Measurements from ENCODE around the gene L3MBTL4. TPM values are rescaled to one million over a fixed set of nuclear protein-coding genes. Genes with fewer than 3 reads are reported as not detected.
"Not testable (repeated sequence)": the region's sequence is repeated elsewhere in the genome, so short reads cannot be mapped to it uniquely, and the experiment has no call there.

L3MBTL4 gene
- total RNA-seq, 1 experiment from 2014 or later: not detected

DNA sequence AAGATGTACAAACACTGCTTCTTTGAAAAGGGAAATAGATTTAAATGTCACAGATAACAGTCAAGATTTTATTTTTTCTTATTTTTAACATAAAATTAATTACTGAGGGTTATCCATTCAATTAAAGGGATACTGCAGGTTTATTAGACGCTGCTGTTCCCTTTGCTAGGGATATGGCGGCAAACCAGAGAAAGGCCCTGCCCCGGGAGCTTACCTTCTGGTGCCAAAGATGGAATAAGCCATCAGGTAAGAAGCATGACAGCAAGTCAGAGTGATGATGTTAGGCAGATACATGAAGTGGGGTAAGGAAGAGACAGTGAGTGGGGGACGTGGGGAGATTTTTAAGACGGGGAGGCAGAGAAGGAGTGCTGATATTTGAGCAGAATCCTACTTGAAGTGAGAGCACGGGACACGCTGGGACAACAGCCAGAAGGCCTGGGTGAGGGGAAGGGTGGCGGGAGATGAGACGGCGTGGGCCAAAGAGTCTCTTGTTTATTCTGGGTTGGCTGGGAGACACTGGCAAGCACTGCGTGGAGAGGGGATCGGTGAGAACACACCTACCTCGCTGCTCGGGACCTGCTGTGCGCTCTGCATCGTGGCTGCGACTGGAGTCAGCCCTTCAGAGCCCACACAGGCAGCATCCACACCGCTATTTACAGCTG is 268.9 kb downstream of the L3MBTL4 start:
- DNase-seq: no peak
- no peaks in the 10 kb centered on the region for H3K36me3 ChIP-seq
- H3K4me3 ChIP-seq: no peak overlapping the region

GRCh38 chr18:6139007-6139406 is 275.7 kb downstream of the L3MBTL4 start:
- no peaks in the 10 kb centered on the region for H3K9me3 ChIP-seq (replicated peaks)
- no peak overlapping the region for H3K4me3 ChIP-seq
- no peaks in the 10 kb centered on the region for H3K36me3 ChIP-seq
- no peaks in the 10 kb centered on the region for H3K27me3 ChIP-seq
- DNase-seq: no peak
- H3K4me1 ChIP-seq: no peaks in the 10 kb centered on the region
- H3K27ac ChIP-seq: no peak overlapping the region

More for the DNA sequence above, 268.9 kb downstream of the L3MBTL4 start:
- no peaks in the 10 kb centered on the region for H3K27me3 ChIP-seq
- H3K27ac ChIP-seq: no peak overlapping the region
- H3K4me1 ChIP-seq: no peaks in the 10 kb centered on the region
- no peaks in the 10 kb centered on the region for H3K9me3 ChIP-seq (replicated peaks)

GRCh38 chr18:6135901-6136300 is 278.8 kb downstream of the L3MBTL4 start:
- not testable (repeated sequence) for H3K4me1 ChIP-seq; H3K4me3 ChIP-seq; H3K27me3 ChIP-seq; H3K9me3 ChIP-seq (replicated peaks); H3K27ac ChIP-seq; H3K36me3 ChIP-seq; DNase-seq

- not testable (repeated sequence) for H3K4me3 ChIP-seq; H3K4me1 ChIP-seq; H3K36me3 ChIP-seq; H3K27ac ChIP-seq; DNase-seq; H3K9me3 ChIP-seq (replicated peaks); H3K27me3 ChIP-seq
Measured at GRCh38 chr18:6135029-6135428, 279.7 kb downstream of the L3MBTL4 start.

DNA sequence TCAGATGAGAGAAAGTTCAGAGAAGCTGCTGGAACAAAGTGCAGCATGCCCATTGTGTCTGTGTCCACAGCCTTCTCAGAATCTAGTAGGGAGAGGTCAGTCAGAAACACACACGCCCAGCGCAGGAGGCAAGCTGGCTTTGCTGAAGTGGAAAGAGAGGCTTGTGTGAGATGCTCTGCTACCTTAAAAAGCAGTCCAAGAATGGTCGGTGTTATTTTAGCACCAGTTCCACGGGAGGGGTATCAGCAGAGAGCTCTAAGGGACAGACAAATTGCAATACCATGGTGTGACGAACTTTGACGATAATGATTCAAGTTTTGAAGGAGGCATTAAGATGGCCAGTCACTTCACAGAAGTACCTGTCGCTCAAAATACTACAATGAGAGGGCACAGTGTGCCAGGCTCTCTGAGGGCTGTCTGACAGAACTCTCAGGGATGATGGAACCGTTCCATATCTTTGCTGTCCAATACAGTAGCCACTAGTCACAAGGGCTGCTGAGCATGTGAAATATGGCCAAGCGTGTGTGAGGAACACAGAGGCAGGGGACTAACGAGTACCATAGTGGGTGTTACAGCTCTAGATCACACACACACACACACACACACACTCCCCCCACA is 281.9 kb downstream of the L3MBTL4 start:
- no peaks in the 10 kb centered on the region for H3K9me3 ChIP-seq (replicated peaks)
- H3K4me3 ChIP-seq: no peak overlapping the region
- no peaks in the 10 kb centered on the region for H3K27me3 ChIP-seq
- H3K4me1 ChIP-seq: no peaks in the 10 kb centered on the region
- DNase-seq: no peak
- no peak overlapping the region for H3K27ac ChIP-seq
- H3K36me3 ChIP-seq: no peaks in the 10 kb centered on the region

DNA sequence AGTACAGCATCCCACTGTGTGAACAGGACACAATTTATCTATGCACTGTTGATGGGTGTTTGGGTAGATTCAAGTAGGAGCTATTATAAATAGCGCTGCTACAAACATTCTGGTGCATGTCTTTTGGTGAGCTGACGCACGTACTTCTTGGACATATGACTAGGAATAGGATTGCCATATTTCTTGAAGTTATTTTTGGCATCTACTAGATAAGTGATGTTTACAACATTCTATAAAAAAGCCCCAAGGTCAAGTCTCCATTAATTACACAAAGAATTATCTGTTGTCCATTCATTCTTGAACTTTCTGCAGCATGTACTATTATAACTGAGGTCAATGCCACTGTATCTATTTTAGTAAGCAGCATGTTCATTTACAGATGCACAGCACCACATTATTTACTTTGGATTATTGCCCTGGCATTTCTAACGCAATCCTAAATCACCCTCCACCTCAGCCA is 293.9 kb downstream of the L3MBTL4 start:
- DNase-seq: no peak
- Histone ChIP-seq H3K27ac (no peak overlapping the region), H3K27me3 (no peaks in the 10 kb centered on the region), H3K4me3 (no peak overlapping the region), H3K9me3 (replicated peaks) (no peaks in the 10 kb centered on the region), H3K36me3 (no peaks in the 10 kb centered on the region), H3K4me1 (no peaks in the 10 kb centered on the region)

- Histone ChIP-seq H3K36me3 (no peaks in the 10 kb centered on the region), H3K27ac (no peak overlapping the region), H3K4me3 (no peak overlapping the region), H3K4me1 (no peaks in the 10 kb centered on the region), H3K27me3 (no peaks in the 10 kb centered on the region), H3K9me3 (replicated peaks) (no peaks in the 10 kb centered on the region)
- DNase-seq: no peak
Measured at GRCh38 chr18:6119761-6120160, 294.9 kb downstream of the L3MBTL4 start.

- H3K9me3 ChIP-seq (replicated peaks): no peaks in the 10 kb centered on the region
- no peaks in the 10 kb centered on the region for H3K4me1 ChIP-seq
- H3K4me3 ChIP-seq: no peak overlapping the region
- DNase-seq: no peak
- no peaks in the 10 kb centered on the region for H3K36me3 ChIP-seq
- H3K27ac ChIP-seq: no peak overlapping the region
- H3K27me3 ChIP-seq: no peaks in the 10 kb centered on the region
Measured at GRCh38 chr18:6118080-6118479, 296.6 kb downstream of the L3MBTL4 start.

DNA sequence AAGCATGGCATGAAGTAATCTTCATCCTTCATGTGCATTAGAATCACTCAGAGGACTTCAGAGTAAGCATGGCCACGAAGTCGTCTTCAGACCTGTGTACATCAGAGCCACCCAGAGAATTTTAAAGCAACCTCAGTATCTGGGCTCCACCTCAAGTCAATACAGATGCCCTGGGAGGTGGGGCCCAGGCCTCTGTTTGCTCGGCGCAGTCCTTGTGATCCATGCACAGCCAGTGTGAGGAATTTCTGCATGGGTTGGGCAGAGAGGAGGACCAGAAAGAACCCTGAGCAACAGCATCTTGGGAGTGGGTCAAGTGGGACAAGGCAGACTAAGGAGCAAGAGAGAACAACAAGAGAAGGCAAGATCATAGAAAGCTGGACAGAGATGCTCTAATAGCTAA is 299.0 kb downstream of the L3MBTL4 start:
- H3K4me1 ChIP-seq: no peaks in the 10 kb centered on the region
- H3K27ac ChIP-seq: no peak overlapping the region
- H3K27me3 ChIP-seq: no peaks in the 10 kb centered on the region
- no peaks in the 10 kb centered on the region for H3K36me3 ChIP-seq
- H3K4me3 ChIP-seq: no peak overlapping the region
- DNase-seq: no peak
- no peaks in the 10 kb centered on the region for H3K9me3 ChIP-seq (replicated peaks)

DNA sequence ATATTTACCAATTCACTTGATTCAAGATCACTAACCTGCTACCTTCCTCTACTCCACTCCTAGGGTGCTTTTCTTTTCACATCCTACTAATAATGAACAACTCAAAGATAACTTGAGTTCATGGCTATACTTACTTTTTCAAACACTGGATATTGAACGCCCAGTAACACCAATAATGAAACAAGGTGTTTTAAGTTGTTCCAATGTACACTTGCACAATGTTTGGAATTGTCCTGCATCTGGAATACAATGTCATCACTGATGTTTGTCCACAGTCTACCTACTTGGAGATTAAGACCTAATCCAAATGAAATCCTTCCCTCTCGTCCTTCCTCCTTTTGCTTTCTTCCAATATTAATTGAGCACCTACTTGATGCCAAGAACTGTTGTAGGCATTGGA is 301.1 kb downstream of the L3MBTL4 start:
- DNase-seq: no peak
- no peak overlapping the region for H3K4me3 ChIP-seq
- no peaks in the 10 kb centered on the region for H3K36me3 ChIP-seq
- H3K9me3 ChIP-seq (replicated peaks): no peaks in the 10 kb centered on the region
- H3K4me1 ChIP-seq: no peaks in the 10 kb centered on the region
- H3K27me3 ChIP-seq: no peaks in the 10 kb centered on the region
- H3K27ac ChIP-seq: no peak overlapping the region

- Histone ChIP-seq H3K9me3 (replicated peaks) (no peaks in the 10 kb centered on the region), H3K27me3 (no peaks in the 10 kb centered on the region), H3K36me3 (no peaks in the 10 kb centered on the region), H3K27ac (no peak overlapping the region), H3K4me1 (no peaks in the 10 kb centered on the region), H3K4me3 (no peak overlapping the region)
- DNase-seq: no peak
Measured at GRCh38 chr18:6111726-6112125, 303.0 kb downstream of the L3MBTL4 start.

GRCh38 chr18:6109743-6110142 is 305.0 kb downstream of the L3MBTL4 start:
- no peaks in the 10 kb centered on the region for H3K36me3 ChIP-seq
- H3K27me3 ChIP-seq: no peaks in the 10 kb centered on the region
- H3K27ac ChIP-seq: no peak overlapping the region
- no peaks in the 10 kb centered on the region for H3K4me1 ChIP-seq
- H3K4me3 ChIP-seq: no peak overlapping the region
- no peak for DNase-seq
- no peaks in the 10 kb centered on the region for H3K9me3 ChIP-seq (replicated peaks)

GRCh38 chr18:6107794-6108193 is 306.9 kb downstream of the L3MBTL4 start:
- Histone ChIP-seq H3K9me3 (replicated peaks) (no peaks in the 10 kb centered on the region), H3K27ac (no peak overlapping the region), H3K4me3 (no peak overlapping the region), H3K36me3 (no peaks in the 10 kb centered on the region), H3K4me1 (no peaks in the 10 kb centered on the region), H3K27me3 (no peaks in the 10 kb centered on the region)
- DNase-seq: no peak

DNA sequence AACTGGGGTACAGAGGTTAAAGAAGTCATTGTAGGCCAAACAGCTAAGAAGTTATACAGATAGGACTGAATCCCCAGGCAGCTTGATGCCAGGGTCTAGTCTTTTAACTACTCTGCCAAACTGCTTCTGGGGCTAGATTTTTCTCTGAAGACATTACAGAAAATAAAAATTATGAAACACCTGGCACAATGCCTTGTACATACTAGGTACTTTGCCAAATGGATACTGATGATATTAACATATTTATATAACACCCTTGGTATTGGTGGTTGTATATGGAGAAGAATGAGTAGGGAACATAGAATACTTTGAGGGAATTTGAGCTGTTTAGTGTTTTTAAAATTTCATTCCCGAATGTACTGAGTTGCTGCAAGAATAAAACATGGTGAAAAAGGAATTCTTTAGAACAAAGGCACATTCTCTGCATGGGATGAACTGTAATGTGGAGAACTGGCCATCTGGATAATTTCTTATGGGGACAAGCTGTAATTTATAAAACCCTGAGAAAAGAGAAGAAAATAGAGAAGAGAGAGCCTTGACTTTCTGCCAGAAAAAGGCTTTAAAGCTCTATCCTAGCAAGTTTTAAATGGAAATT is 308.5 kb downstream of the L3MBTL4 start:
- H3K27ac ChIP-seq: no peak overlapping the region
- H3K27me3 ChIP-seq: no peaks in the 10 kb centered on the region
- H3K36me3 ChIP-seq: no peaks in the 10 kb centered on the region
- H3K4me3 ChIP-seq: no peak overlapping the region
- no peaks in the 10 kb centered on the region for H3K4me1 ChIP-seq
- no peaks in the 10 kb centered on the region for H3K9me3 ChIP-seq (replicated peaks)
- DNase-seq: no peak

GRCh38 chr18:6103741-6104140 is 311.0 kb downstream of the L3MBTL4 start:
- no peaks in the 10 kb centered on the region for H3K4me1 ChIP-seq
- no peak for DNase-seq
- H3K9me3 ChIP-seq (replicated peaks): no peaks in the 10 kb centered on the region

DNA sequence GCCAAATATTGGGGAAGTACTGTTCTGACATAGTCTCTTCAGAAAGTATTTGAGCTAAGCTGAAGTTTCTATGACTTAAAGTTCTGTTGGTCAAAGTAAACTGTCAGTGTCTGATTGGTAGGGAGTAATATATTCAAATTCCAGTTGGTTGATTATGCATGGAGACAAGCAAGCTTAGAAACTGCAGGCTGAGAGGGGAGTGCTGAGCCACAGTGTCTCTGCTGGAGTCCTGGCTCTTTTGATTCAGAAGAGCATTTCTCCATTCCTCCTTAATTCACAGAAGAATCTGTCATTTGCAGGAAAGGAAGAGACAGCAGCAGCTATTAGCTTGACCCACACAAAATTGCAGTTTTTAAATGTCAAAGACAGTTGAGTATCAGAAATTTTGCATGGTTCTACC is 318.0 kb downstream of the L3MBTL4 start:
- H3K9me3 ChIP-seq (replicated peaks): no peaks in the 10 kb centered on the region
- no peak overlapping the region for H3K27ac ChIP-seq
- no peaks in the 10 kb centered on the region for H3K36me3 ChIP-seq
- H3K4me3 ChIP-seq: no peak overlapping the region
- H3K27me3 ChIP-seq: no peaks in the 10 kb centered on the region
- DNase-seq: no peak
- no peaks in the 10 kb centered on the region for H3K4me1 ChIP-seq

More at GRCh38 chr18:6103741-6104140, 311.0 kb downstream of the L3MBTL4 start:
- Histone ChIP-seq H3K27ac (no peak overlapping the region), H3K36me3 (no peaks in the 10 kb centered on the region), H3K27me3 (no peaks in the 10 kb centered on the region), H3K4me3 (no peak overlapping the region)
